Mesendoderm (in vitro differentiated cells): Measurements from ENCODE around the gene SMARCA2.

Experiments used
- DNase-seq: peaks from one replicate; pipeline ENCODE4 v3.0.0; 2013
- H2AK5ac ChIP-seq: 2 replicates; pipeline ENCODE4 v1.6.1; 2013; ENCODE audit warnings: low read length, inconsistent platforms
- H2BK120ac ChIP-seq: 2 replicates; pipeline ENCODE4 v1.6.1; 2013; ENCODE audit warnings: low read depth, mild to moderate bottlenecking, low read length, moderate library complexity, mixed read lengths
- H2BK15ac ChIP-seq: replicated peaks from 2 replicates; pipeline ENCODE4 v1.6.1; 2013; ENCODE audit warnings: low read depth, mild to moderate bottlenecking, moderate library complexity
- H2BK5ac ChIP-seq: 2 replicates; pipeline ENCODE4 v1.6.1; 2013; ENCODE audit warnings: low read length, inconsistent platforms
- H3K18ac ChIP-seq: 2 replicates; pipeline ENCODE4 v1.6.1; 2013; ENCODE audit warnings: mild to moderate bottlenecking, low read length, mixed read lengths
- H3K23ac ChIP-seq: one replicate; pipeline ENCODE4 v1.6.1; 2013; ENCODE audit warnings: low read length
- H3K27ac ChIP-seq: 2 replicates; pipeline ENCODE4 v1.5.1; 2013; ENCODE audit warnings: low read depth, mild to moderate bottlenecking, inconsistent platforms, low read length, moderate library complexity
- H3K27me3 ChIP-seq: 2 replicates; pipeline ENCODE4 v1.6.1; 2013; ENCODE audit warnings: low read length, control low read depth, mild to moderate bottlenecking, inconsistent platforms; ENCODE audit not compliant: insufficient read depth, poor library complexity
- H3K36me3 ChIP-seq: 2 replicates; pipeline ENCODE4 v1.6.1; 2013; ENCODE audit warnings: low read length, inconsistent platforms; ENCODE audit not compliant: control insufficient read depth, insufficient read depth
- H3K4ac ChIP-seq: one replicate; pipeline ENCODE4 v1.6.1; 2013; ENCODE audit warnings: low read depth, mild to moderate bottlenecking, low read length, moderate library complexity
- H3K4me1 ChIP-seq: 2 replicates; pipeline ENCODE4 v1.6.1; 2013; ENCODE audit warnings: low read depth, low read length, inconsistent platforms; ENCODE audit not compliant: control insufficient read depth
- H3K4me2 ChIP-seq: 2 replicates; pipeline ENCODE4 v1.6.1; 2013; ENCODE audit warnings: low read length
- H3K4me3 ChIP-seq: 2 replicates; pipeline ENCODE4 v1.5.1; 2013; ENCODE audit warnings: mild to moderate bottlenecking, low read length
- H3K56ac ChIP-seq: one replicate; pipeline ENCODE4 v1.6.1; 2013; ENCODE audit warnings: low read length
- H3K79me1 ChIP-seq: 2 replicates; pipeline ENCODE4 v1.6.1; 2013; ENCODE audit warnings: low read length, inconsistent platforms
- H3K79me2 ChIP-seq: 2 replicates; pipeline ENCODE4 v1.6.1; 2013; ENCODE audit warnings: mild to moderate bottlenecking, low read length; ENCODE audit not compliant: control insufficient read depth, insufficient read depth
- H3K9ac ChIP-seq: 2 replicates; pipeline ENCODE4 v1.6.1; 2013; ENCODE audit warnings: low read length, inconsistent platforms
- H4K5ac ChIP-seq: one replicate; pipeline ENCODE4 v1.6.1; 2013; ENCODE audit warnings: low read length
- H4K8ac ChIP-seq: one replicate; pipeline ENCODE4 v1.6.1; 2013; ENCODE audit warnings: low read depth, mild to moderate bottlenecking, control low read depth, low read length, moderate library complexity
- WGBS: extraction: QIAGEN DNeasy Blood & Tissue Kit; methylation state at CpG from one replicate; pipeline ENCODE4 v1.1.7; 2013; ENCODE audit warnings: low lambda C conversion rate, missing lambda C conversion rate; ENCODE audit not compliant: insufficient coverage; ENCODE audit errors: extremely low coverage; 5-methylcytosine and 5-hydroxymethylcytosine counted together

SMARCA2 gene

GRCh38 chr9:2087500-2088313, 72.6 kb downstream of the SMARCA2 start:
- H3K27me3 ChIP-seq = no peaks in the 10 kb centered on the region
- H3K4me2 ChIP-seq = no peak overlapping the region
- H2AK5ac ChIP-seq = no peak overlapping the region
- H3K4ac ChIP-seq = no peak overlapping the region
- no peak overlapping the region for H2BK5ac ChIP-seq
- H3K27ac ChIP-seq = no peak overlapping the region
- H4K5ac ChIP-seq = no peak overlapping the region
- no peak overlapping the region for H3K18ac ChIP-seq
- H3K9ac ChIP-seq = no peak overlapping the region
- no peak overlapping the region for H2BK15ac ChIP-seq
- no peak overlapping the region for H3K4me3 ChIP-seq
- no CpG with 5 or more reads among the region's 6 CpGs for WGBS
- no peak overlapping the region for H4K8ac ChIP-seq
- no peak overlapping the region for H3K23ac ChIP-seq
- no peaks in the 10 kb centered on the region for H3K4me1 ChIP-seq
- no peak overlapping the region for H3K56ac ChIP-seq
- no peak overlapping the region for H2BK120ac ChIP-seq
- H3K79me1 ChIP-seq = no peaks in the 10 kb centered on the region
- no peaks in the 10 kb centered on the region for H3K79me2 ChIP-seq
- peak; percentile 87 for DNase-seq
- no peaks in the 10 kb centered on the region for H3K36me3 ChIP-seq

DNA sequence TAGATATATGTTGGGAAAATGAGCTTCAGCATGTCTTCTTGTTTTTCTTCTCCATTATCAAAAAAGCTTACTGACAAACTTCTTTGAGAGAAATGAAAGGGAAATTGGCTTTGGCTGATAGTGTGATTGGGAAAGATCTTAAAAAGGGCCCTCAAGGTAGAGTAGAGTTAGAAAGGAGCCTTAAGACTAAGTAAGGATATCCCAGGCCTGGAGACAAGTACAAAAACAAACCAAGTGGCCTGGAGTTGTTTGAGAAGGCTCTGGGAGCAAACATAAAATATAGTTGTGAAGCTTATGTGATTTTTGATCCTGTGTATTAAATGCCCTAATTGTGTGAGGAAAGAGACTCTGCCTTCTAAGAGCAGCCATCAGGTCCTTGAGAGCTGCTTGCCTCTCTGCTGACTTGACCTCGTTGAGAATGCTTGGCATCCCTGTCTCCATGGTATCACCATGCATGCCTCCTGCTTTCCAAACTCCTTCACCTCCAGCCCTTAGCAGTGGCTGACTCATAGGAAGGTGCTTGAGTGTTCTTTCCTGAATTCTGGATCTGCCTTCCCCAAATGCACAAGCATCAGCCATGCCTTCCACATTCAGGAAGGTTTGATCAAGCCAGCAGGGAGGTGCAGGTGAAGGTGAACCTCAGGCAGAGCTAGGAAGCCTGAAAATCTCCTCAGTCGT, 78.9 kb downstream of the SMARCA2 start:
- H3K36me3 ChIP-seq = no peaks in the 10 kb centered on the region
- H2AK5ac ChIP-seq = no peak overlapping the region
- no peak overlapping the region for H3K27ac ChIP-seq
- no peak overlapping the region for H2BK15ac ChIP-seq
- H3K4me3 ChIP-seq = no peak overlapping the region
- no peaks in the 10 kb centered on the region for H3K79me1 ChIP-seq
- H4K5ac ChIP-seq = no peak overlapping the region
- no peaks in the 10 kb centered on the region for H3K79me2 ChIP-seq
- WGBS = no CpG with 5 or more reads among the region's 2 CpGs
- H3K4ac ChIP-seq = no peak overlapping the region
- H3K18ac ChIP-seq = no peak overlapping the region
- H3K9ac ChIP-seq = no peak overlapping the region
- H2BK5ac ChIP-seq = no peak overlapping the region
- no peak overlapping the region for H3K56ac ChIP-seq
- peak; percentile 95 for DNase-seq
- no peaks in the 10 kb centered on the region for H3K27me3 ChIP-seq
- H2BK120ac ChIP-seq = no peak overlapping the region
- H3K4me2 ChIP-seq = no peak overlapping the region
- no peaks in the 10 kb centered on the region for H3K4me1 ChIP-seq
- H3K23ac ChIP-seq = no peak overlapping the region
- H4K8ac ChIP-seq = no peak overlapping the region

- Histone ChIP-seq H3K4me2 (no peak overlapping the region), H3K36me3 (no peaks in the 10 kb centered on the region), H3K9ac (no peak overlapping the region), H3K23ac (no peak overlapping the region), H3K27me3 (no peaks in the 10 kb centered on the region), H2BK5ac (no peak overlapping the region), H3K79me2 (no peaks in the 10 kb centered on the region), H3K4me3 (no peak overlapping the region), H3K4ac (no peak overlapping the region), H2AK5ac (no peak overlapping the region), H3K56ac (no peak overlapping the region), H3K18ac (no peak overlapping the region), H4K5ac (no peak overlapping the region), H2BK120ac (no peak overlapping the region), H4K8ac (no peak overlapping the region), H3K4me1 (no peaks in the 10 kb centered on the region), H3K27ac (no peak overlapping the region), H2BK15ac (no peak overlapping the region), H3K79me1 (no peaks in the 10 kb centered on the region)
- WGBS = no CpG with 5 or more reads among the region's 6 CpGs
- DNase-seq = peak; percentile 72
Observed at GRCh38 chr9:2096376-2096970, 81.3 kb downstream of the SMARCA2 start.

DNA sequence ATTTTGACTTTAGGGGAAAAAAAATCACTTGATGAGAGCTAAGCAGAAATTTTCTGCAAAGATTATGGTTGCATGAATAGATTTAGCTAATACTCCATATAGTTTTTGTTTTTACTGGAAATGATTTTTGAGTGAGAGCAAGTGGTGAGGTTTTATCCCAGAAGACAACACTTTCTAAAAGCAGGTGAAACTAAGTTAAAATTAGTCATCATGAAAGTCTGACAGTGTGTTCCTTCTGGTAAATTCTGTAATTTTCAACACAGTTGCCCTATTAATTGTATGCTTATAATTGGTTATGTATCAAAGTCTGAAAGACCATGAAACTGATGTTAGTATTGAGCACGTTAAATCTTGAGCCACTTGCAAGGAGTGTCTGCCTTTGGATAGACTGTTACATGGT, 91.5 kb downstream of the SMARCA2 start:
- Histone ChIP-seq H3K56ac (no peak overlapping the region), H2BK5ac (no peak overlapping the region), H3K4ac (no peak overlapping the region), H3K27ac (no peak overlapping the region), H3K79me2 (no peaks in the 10 kb centered on the region), H3K9ac (no peak overlapping the region), H4K5ac (no peak overlapping the region), H3K27me3 (no peaks in the 10 kb centered on the region), H3K4me1 (no peaks in the 10 kb centered on the region), H2BK120ac (no peak overlapping the region), H3K23ac (no peak overlapping the region), H3K79me1 (no peaks in the 10 kb centered on the region), H3K36me3 (no peaks in the 10 kb centered on the region), H2BK15ac (no peak overlapping the region), H3K18ac (no peak overlapping the region), H3K4me2 (no peak overlapping the region), H3K4me3 (no peak overlapping the region), H2AK5ac (no peak overlapping the region), H4K8ac (no peak overlapping the region)
- no CpG with 5 or more reads among the region's 1 CpG for WGBS
- no peak for DNase-seq

DNA sequence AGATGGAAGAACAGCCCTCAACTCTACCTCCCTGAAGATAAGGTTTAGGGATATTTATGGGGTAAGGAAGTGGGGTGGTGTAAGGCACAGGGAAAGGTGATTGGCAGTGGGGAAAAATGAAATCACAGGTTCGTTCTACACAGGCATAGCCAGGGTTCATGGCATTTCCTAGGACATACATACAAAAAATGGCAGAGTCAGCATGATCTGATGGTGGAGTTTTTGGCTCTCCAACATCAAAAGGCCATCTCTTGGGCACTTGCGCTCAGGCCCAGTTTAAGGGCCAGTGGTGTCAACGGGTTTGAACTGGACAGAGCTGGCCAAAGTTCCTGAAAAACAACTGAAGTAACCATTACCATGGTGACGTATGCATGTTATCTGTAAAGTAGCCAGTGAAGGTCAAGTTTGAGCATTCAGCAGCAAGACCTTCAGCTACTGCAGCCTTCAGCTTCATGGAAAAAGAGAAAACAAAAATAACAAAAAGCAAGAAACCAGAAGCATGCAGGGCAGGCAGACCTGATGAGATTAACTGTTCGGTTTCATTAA, 92.8 kb downstream of the SMARCA2 start:
- DNase-seq = no peak
- WGBS = no CpG with 5 or more reads among the region's 5 CpGs
- H3K4me2 ChIP-seq = no peak overlapping the region
- no peak overlapping the region for H2BK15ac ChIP-seq
- no peak overlapping the region for H3K23ac ChIP-seq
- H3K4ac ChIP-seq = no peak overlapping the region
- no peak overlapping the region for H3K4me3 ChIP-seq
- H2BK120ac ChIP-seq = no peak overlapping the region
- H3K27me3 ChIP-seq = no peaks in the 10 kb centered on the region
- H4K5ac ChIP-seq = no peak overlapping the region
- H2BK5ac ChIP-seq = no peak overlapping the region
- H3K9ac ChIP-seq = no peak overlapping the region
- no peak overlapping the region for H3K18ac ChIP-seq
- no peak overlapping the region for H4K8ac ChIP-seq
- H3K56ac ChIP-seq = no peak overlapping the region
- no peak overlapping the region for H3K27ac ChIP-seq
- no peaks in the 10 kb centered on the region for H3K79me2 ChIP-seq
- no peak overlapping the region for H2AK5ac ChIP-seq
- H3K36me3 ChIP-seq = no peaks in the 10 kb centered on the region
- H3K4me1 ChIP-seq = no peaks in the 10 kb centered on the region
- no peaks in the 10 kb centered on the region for H3K79me1 ChIP-seq
